Effector CD8-positive, alpha-beta T cell (primary cell): ENCODE results near the gene CCL17.
"Not testable (repeated sequence)": the region's sequence is repeated elsewhere in the genome, so short reads cannot be mapped to it uniquely, and the experiment has no call there.

Source experiments
- DNase-seq: peaks from one replicate; lab custom pipeline; 2025; lab: John Stamatoyannopoulos, UW
- total RNA-seq, 4 experiments: gene quantifications; one replicate each; lab custom pipeline; 2026; lab: John Stamatoyannopoulos, UW

Gene CCL17
- 0 reads per million in 4 experiments for total RNA-seq

GRCh38 chr16:57403965-57404817, at the start of gene CCL17:
Gene CCL17 (plus strand): TSS chr16:57404767. CDS start chr16:57413933, 9,166 bp downstream.
- no peak for DNase-seq

- DNase-seq, result no peak
These were observed 48.6 kb upstream of the CCL17 start for GRCh38 chr16:57355898-57356414.

- no peak for DNase-seq
These were observed 48.0 kb upstream of the CCL17 start for GRCh38 chr16:57356547-57356946.

DNA sequence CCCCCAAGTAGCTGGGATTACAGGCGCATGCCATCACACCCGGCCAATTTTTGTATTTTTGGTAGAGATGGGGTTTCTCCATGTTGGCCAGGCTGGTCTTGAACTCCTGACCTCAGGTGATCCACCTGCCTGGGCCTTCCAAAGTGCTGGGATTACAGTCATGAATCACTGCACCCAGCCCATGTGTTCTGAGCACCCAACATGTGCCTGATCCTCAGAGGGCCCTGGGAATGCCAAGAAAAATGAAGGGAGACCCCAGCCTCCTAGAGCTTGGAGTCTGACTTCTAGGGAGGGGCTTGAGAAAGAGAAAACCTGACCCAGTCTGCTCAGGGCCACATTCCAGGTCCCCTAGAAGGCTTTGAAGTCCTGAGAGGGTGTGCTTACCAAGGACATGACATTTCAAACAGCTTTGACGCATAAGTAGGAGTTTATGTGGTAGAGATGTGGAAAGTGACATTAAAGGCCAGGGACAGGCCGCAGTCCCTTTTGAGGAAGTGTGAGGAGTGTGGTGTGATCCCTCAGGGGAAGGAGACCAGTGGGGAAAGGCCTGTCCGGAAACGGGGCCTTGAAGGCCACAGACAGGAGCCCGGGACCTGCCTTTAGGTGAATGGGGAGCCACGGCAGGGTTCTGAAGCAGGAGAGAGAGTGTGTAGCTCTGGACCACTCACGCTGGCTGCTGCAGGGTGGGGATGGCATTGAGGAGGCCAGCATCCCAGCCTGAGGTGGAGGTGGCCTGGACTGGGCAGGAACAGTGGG, 47.1 kb upstream of the CCL17 start:
- no peak for DNase-seq

DNA sequence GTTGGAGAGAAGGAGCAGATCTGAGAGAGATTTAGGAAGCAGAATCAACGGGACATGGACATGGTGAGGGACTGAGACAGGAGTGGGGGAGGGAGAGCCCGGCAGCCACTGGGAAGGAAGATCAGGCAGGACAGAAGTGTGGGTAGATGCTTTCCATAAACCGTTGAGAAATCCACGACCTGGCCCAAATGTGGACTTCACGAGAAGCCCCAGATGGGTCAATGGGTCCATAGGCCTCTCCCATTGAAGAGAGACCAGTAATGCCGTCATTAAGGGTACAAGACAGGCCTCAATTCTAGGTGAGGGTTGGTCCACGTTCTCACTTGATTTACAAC, 46.5 kb upstream of the CCL17 start:
- no peak for DNase-seq

DNA sequence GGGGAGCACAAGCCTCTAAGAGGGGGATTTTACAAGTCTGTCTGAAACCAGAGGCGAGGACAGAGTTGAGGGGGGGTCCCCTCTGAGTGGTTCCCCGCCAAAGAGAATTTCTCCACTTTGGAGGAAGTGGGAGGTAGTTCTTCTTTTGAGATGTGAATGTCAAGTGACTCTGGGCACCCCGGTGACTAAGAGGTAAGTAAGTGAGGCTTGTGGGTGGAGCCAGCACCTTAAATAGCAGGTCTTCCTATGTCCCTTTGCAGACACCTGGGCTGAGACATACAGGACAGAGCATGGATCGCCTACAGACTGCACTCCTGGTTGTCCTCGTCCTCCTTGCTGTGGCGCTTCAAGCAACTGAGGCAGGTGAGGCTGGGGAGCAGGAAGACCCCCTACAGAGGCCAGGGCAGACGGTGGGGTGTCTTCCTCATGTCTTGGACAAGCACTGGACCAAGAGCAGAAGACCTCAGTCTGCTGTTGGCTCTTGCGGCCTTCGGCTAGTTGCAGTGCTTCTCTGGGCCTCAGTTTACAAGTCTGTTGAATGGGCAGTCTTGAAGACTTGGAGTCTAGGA, 46.0 kb upstream of the CCL17 start, which contains the start of gene CCL22:
Gene CCL22 (plus strand): TSS at position 257 of the 569 bp plus-strand sequence. CDS start 34 bp downstream, at position 291.
- DNase-seq, result no peak

DNA sequence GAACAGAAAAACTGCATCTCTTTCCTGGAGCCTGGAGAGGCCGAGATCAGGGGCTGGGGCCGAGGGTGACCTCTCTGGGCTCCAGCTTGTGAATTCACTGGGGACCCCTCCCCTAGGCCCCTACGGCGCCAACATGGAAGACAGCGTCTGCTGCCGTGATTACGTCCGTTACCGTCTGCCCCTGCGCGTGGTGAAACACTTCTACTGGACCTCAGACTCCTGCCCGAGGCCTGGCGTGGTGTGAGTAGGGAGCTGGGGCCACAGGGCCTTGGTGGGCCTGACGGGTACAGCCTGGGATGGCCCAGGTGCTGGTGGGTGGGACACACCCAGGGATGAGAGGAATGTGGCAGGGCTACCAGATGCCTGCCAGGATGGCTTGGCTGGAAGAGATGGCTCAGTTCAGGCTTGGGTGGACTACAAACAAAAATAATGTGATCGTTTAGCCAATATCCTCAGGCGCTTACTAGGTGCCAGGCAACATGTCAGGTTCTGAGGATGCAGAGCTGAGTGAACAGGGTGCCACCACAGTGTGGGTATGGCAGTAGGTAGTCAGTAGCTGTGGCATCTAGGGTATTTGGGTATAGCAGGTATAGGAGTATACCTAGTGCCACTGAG, 44.1 kb upstream of the CCL17 start:
- no peak for DNase-seq

DNA sequence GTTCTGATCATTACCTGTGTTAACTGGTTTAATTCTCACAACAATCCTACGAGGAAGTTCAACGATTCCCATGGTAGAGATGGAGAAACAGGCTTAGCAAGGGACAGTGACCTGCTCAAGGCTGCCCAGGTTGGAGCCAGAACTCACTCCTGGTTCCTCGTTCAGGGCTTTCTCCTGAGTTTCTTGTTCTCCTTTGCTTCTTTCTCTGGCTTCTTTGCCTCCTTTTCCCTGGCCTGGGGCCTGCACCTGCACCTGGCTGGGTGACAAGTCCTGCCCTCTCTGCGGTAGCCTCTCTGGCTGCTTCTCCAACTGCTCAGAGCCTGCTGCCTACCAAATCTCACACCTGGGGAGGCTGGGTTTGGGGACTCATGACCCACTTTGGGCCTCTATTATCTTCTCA, 43.2 kb upstream of the CCL17 start:
- DNase-seq, result no peak

DNA sequence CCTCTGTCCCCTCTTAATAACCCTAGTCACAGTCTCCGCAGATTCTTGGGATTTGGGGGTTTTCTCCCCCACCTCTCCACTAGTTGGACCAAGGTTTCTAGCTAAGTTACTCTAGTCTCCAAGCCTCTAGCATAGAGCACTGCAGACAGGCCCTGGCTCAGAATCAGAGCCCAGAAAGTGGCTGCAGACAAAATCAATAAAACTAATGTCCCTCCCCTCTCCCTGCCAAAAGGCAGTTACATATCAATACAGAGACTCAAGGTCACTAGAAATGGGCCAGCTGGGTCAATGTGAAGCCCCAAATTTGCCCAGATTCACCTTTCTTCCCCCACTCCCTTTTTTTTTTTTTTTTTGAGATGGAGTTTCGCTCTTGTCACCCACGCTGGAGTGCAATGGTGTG, 40.4 kb upstream of the CCL17 start:
- DNase-seq, result no peak

DNA sequence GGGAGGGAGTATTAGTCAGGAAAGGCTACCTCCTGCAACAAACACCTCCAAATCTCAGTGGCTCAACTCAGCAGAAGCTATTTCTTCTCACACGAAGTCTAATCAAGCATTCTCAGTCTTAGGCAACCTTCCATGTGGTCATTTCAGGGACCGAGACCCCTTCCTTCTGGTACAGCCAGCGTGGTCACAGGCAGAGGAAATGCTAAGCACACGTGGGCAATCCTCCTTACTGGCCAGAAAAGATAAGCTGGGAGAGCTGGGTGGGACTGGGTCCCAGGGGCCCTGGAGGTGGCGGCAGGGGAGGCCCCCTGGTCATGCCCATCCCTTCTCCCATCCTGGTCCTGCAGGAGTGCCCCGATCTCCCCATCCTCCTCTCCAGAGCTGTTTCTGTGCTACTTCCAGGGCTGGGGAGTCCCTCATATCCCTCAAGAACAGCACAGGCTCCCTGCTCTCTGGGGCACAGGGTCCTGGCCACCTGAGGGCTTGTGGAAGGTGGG, 38.0 kb upstream of the CCL17 start:
- no peak for DNase-seq

DNA sequence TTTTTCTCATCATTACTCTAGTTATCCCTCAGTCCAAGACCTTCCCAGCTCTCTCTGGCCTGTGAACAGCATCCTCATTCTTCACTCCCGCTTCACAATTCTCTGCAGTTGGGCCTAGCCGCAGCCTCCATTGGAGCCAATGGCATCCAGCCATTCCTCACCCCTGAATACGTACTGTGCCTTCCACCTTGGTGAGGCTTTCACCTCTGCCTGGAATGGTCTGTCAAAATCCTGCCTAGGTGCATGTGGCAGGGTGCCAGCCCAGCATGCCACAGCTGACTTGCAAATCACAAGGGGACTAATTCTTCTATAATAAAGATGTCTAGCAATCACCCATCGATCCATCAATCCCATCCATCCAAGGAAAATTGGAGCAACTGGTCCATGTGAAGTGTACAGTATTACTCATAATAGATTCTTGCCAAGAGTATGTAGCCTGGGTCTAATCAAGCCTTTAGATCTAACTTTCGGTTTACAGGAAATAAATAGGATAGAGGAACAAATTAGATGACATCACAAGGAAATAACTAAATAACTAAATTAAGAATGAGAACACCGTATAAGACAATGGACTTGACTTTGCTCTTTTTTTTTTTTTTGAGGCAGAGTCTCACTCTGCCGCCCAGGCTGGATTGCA, 37.3 kb upstream of the CCL17 start:
- no peak for DNase-seq

DNA sequence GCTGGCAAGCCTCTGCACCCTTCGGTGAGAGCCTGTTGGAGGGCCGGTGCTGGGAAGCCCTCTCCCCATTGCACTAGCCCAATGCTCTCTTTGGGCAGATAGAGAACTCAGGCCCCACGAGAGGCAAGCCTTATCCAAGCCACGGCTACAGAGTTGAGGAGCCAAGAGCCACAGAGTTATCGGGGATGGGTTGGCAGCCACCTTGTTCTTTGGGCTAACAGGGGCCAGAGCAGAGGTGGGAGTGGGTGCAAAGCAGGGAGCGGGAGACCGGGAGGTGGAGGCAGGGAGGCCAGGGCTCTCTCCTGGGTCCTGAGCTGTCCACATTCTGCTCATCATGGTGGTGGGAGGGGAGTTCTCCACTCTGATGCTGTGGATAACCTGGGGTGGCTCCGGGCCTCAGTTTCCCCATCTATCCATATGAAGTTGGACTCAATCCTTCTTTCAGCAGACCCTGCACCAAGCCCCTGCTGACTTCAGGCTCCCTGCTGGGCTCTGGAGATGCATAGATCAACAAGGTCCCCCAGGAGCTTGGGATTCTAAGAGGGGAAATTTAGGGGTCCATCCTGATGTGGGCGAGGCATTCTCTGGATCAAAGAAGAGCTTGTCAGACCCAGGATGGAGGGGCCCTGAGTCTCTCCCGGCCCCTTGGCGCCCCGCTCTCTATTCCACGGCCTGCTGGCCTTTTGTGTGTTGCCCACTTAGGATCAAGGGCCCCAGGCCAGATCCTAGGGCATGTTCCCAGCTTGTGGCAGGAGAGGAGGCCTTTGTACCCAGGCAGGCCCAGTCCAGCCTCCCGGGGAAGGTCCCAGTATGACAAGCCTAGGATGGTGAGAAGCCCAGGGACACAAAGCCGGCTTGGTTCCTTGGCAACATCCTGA, 32.8 kb upstream of the CCL17 start:
- no peak for DNase-seq

- DNase-seq, result no peak
These were observed 32.0 kb upstream of the CCL17 start, which contains the start of gene CX3CL1 for GRCh38 chr16:57372372-57373116. Gene CX3CL1 (plus strand): TSS chr16:57372490. CDS start chr16:57372569, 79 bp downstream.

- DNase-seq, result no peak
These were observed 31.2 kb upstream of the CCL17 start for GRCh38 chr16:57373117-57373947.

- no peak for DNase-seq
These were observed 30.5 kb upstream of the CCL17 start for GRCh38 chr16:57374067-57374534.

- not testable (repeated sequence) for DNase-seq
These were observed 29.6 kb upstream of the CCL17 start for GRCh38 chr16:57374925-57375465.

GRCh38 chr16:57376313-57376818, 28.2 kb upstream of the CCL17 start:
- no peak for DNase-seq
